Activated naive CD4-positive, alpha-beta T cell treated with anti-CD3 and anti-CD28 coated beads, Interleukin-2, amount 50 U/mL, for 24 hours (primary cell): ENCODE measurements around the gene DMXL1.
A peak's percentile ranks its signal among the peaks of the same experiment; 100 is the strongest.
"Not testable (repeated sequence)": the region's sequence is repeated elsewhere in the genome, so short reads cannot be mapped to it uniquely, and the experiment has no call there.

Experiments used
- H3K27ac Mint-ChIP-seq: one replicate; pipeline ENCODE4 v1.8.0; 2021; ENCODE audit warnings: mild to moderate bottlenecking, mixed read lengths
- H3K27me3 Mint-ChIP-seq: one replicate; pipeline ENCODE4 v1.8.0; 2021; ENCODE audit warnings: mixed read lengths
- H3K36me3 Mint-ChIP-seq: one replicate; pipeline ENCODE4 v1.8.0; 2021; ENCODE audit warnings: mixed read lengths
- H3K4me1 Mint-ChIP-seq: one replicate; pipeline ENCODE4 v1.8.0; 2021; ENCODE audit warnings: mixed read lengths
- H3K4me3 Mint-ChIP-seq: one replicate; pipeline ENCODE4 v1.8.0; 2021; ENCODE audit warnings: mild to moderate bottlenecking, mixed read lengths
- H3K9me3 Mint-ChIP-seq: one replicate; pipeline ENCODE4 v1.8.0; 2021; ENCODE audit warnings: mixed read lengths

DMXL1 gene

DNA sequence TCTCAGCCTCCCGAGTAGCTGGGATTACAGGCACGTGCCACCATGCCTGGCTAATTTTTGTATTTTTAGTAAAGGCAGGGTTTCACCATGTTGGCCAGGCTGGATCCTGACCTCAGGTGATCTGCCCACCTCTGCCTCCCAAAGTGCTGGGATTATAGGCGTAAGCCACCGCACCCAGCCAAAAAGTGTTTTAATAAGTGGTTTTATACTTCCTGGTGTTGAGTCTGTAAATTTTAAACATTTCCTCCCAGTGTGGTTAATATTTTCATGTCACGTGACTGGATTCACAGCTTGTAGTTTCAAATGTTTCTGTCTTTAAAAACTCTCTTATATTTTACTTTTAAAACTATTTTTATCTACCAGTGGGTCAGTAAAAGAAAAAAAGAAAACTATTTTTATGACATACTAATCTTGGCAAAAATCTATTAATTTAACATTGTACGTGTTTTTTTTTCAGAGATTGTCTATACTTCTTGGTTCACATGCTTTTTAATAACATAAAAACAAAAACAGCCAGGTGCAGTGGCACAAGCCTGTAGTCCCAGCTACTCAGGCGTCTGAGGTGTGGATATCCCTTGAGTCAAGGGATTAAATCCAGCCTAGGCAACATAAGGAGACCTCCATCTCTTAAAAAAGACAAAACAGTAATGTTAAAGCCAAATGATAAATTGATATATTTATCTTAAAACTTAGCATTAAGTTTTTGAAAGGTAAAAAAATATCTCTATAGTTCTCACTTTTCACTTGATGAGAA lies 117.1 kb downstream of the DMXL1 start:
- Mint-ChIP-seq H3K4me1 (peaks cover 22% of the 10 kb centered on the region), H3K4me3 (peak overlapping the region; percentile 23), H3K36me3 (peaks cover 21% of the 10 kb centered on the region), H3K9me3 (no peaks in the 10 kb centered on the region), H3K27me3 (no peaks in the 10 kb centered on the region), H3K27ac (no peak overlapping the region)

DNA sequence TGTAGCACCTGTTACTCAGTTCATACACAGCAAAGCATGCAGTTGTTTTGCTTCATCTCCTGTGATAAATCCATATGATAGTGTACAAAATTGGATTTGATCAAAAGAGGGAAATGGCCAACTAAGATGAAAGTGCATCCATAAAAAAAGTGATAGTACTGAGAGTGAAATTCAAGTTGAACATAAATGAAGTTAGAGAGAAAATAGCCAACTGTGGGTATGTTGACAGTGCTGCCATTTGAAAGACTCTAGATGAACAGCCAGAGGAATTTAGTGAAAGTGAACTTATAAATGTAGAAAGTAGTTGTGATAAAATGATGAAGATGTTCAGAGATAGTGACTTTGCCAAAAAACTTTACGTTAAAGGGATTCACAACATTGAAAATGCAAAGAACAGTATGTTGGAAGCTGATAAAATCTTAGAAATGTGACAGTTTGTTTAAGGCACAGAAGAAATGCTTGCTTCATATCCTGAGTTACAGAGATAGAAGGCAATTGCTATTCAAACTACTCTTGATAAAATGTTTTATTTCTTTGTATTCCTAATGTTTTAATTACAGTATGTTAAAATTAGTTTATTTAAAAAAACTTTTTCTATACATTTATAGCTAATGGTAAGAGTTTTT lies 119.7 kb downstream of the DMXL1 start:
- Mint-ChIP-seq H3K9me3 (no peaks in the 10 kb centered on the region), H3K4me3 (no peak overlapping the region), H3K27me3 (no peaks in the 10 kb centered on the region), H3K4me1 (peaks cover 22% of the 10 kb centered on the region), H3K27ac (no peak overlapping the region), H3K36me3 (peaks cover 19% of the 10 kb centered on the region)

DNA sequence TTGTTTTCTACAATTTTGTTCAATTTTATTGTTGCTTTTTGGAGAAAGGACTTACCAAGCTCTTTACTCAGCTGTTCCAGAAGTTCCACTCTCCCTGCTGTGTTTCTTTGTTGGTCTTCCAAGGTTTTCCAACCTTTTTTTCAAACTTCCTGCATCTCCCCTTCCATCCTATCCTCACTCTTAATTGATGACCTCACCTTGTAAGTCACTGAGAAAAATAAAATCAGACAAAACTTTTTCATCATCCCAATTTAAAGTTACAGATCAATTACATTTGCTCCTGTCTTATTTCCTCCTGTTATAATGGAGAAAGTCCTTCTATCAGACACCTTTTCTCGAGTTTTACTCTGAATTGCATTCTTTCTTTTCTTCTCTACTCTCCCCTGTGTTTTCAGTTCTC lies 121.1 kb downstream of the DMXL1 start:
- Mint-ChIP-seq H3K36me3 (peaks cover 29% of the 10 kb centered on the region), H3K4me3 (no peak overlapping the region), H3K4me1 (peaks cover 21% of the 10 kb centered on the region), H3K27ac (no peak overlapping the region), H3K27me3 (no peaks in the 10 kb centered on the region), H3K9me3 (no peaks in the 10 kb centered on the region)

DNA sequence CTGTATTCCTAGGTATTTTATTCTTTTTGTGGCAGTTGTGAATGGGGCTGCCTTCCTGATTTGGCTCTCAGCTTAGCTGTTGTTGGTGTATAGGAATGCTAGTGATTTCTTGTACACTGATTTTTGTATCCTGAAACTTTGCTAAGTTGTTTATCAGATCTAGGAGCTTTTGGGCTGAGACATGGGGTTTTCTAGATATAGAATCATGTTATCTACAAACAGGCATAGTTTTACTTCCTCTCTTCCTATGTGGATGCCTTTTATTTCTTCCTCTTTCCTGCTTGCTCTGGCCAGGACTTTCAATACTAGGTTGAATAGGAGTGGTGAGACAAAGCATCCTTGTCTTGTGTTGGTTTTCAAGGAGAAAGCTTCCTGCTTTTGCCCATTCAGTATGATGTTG lies 129.9 kb downstream of the DMXL1 start:
- Mint-ChIP-seq H3K36me3 (peaks cover 54% of the 10 kb centered on the region), H3K9me3 (no peaks in the 10 kb centered on the region), H3K4me1 (peaks cover 21% of the 10 kb centered on the region), H3K27me3 (no peaks in the 10 kb centered on the region), H3K4me3 (no peak overlapping the region), H3K27ac (no peak overlapping the region)

DNA sequence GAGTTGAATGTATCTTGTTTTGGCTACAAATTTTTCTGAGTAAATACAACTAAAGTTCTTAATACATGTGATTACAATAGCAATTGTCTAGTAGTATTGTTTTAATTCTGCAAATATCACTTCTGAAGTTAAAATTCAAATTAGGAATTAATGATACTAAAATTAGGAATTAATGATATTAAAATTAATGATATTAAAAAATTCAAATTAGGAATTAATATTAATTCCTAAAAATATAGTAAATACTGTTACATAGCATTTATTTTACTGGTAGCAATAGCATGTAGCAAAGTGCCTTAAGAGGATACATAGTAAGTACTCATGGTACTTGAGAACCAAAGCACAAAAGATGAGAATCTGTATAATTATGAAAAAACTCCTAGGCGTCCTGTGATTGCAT lies 136.2 kb downstream of the DMXL1 start:
- Mint-ChIP-seq H3K4me3 (no peak overlapping the region), H3K9me3 (no peaks in the 10 kb centered on the region), H3K27me3 (no peaks in the 10 kb centered on the region), H3K27ac (no peak overlapping the region), H3K36me3 (peaks cover 23% of the 10 kb centered on the region), H3K4me1 (peaks cover 17% of the 10 kb centered on the region)

DNA sequence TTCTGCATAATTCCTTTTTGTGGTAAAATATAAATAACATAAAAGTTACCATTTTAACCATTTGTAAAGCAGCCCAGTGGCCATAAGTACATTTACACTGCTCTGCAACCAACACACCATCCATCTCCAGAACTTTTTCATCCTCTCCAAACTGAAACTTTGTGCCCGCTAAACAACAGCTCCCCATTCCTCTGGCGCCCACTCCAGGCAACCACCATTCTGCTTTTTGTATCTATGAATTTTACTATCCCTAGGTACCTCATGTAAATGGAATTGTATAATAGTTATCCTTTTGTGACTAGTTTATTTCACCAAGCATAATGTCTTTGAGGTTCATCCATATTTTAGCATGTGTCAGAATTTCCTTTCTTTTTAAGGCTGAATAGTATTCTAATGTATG lies 141.1 kb downstream of the DMXL1 start:
- Mint-ChIP-seq H3K36me3 (peaks cover 28% of the 10 kb centered on the region), H3K4me1 (peaks cover 22% of the 10 kb centered on the region), H3K4me3 (no peak overlapping the region), H3K27me3 (no peaks in the 10 kb centered on the region), H3K9me3 (no peaks in the 10 kb centered on the region), H3K27ac (no peak overlapping the region)

DNA sequence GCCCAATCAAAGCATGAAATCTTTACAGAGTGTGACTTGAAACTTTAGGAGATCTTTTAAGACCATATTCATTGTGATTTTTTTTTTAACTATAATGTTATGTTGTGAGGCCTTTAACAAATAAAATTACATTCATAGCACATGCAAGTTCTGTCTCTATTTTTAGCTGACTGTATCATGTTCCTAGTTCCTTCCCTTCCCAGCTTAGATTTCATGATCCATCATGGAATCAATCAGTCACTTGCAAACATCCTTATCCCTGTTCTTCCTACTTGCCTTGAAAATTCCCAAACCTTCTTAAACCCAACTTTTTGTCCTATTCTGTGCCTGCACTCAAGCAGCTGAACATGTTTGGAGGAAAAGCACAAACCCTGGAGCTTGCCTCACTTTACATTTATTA lies 141.8 kb downstream of the DMXL1 start:
- Mint-ChIP-seq H3K27ac (no peak overlapping the region), H3K4me1 (peaks cover 22% of the 10 kb centered on the region), H3K4me3 (no peak overlapping the region), H3K27me3 (no peaks in the 10 kb centered on the region), H3K36me3 (peaks cover 28% of the 10 kb centered on the region), H3K9me3 (no peaks in the 10 kb centered on the region)

DNA sequence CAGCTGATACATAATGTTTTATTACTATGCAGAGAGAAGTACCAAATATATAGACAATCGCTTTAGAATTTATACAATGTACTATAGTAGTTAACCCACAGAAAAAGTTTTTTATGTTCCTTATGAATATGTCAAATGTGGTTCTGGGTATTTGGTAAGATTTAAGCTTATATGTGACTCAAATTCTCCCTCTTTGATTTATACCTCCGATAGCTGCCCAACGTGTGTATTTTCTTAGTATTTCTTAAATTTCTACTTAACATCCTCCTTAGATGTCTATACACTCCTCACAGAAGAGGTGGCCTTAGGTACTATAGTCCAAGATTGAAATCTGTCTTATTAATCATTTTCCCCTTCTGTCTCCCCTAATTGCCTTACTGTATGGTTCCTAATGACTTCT lies 146.3 kb downstream of the DMXL1 start:
- Mint-ChIP-seq H3K36me3 (peaks cover 22% of the 10 kb centered on the region), H3K4me3 (no peak overlapping the region), H3K9me3 (no peaks in the 10 kb centered on the region), H3K4me1 (peaks cover 9% of the 10 kb centered on the region), H3K27ac (no peak overlapping the region), H3K27me3 (no peaks in the 10 kb centered on the region)

DNA sequence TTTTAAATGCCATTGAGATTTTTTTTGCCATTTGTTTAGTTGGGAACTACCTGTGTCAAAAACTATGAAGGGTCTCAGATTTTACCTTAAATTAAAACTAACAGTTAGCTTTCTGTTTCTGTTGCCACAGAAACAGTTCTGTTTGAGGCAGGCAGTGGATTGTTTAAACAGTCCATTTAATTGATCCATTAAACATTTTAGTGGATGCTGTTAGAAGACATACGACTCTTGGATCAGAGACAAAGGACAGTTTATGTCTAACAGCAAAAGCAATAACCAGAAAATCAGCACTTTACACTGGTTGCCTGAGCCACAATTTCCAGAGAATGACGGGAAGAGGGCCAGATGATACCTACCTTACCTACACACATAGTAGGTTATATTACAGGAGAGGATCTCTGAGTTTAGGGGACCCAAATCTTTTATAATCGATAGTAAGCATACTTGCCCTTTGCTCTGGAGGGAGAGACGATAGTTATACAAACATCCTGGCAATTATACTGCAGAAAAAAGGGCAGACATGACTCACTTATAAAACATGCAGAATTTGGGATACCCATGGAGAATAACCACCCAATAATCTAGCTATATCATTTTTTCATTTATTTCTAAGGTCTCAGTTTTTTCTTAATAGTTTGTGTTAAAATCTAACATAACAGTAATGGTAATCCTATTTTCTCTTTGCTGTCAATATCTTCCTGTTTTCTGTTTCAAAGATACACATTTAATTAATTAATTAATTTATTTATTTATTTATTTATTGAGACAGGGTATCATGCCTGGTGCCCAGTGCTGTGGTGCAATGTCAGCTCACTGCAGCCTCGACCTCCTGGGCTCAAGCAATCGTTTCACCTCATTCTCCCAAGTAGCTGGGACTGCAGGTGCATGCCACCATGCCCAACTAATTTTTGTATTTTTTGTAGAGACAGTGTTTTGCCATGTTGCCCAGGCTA lies 148.2 kb downstream of the DMXL1 start:
- Mint-ChIP-seq H3K4me3 (no peak overlapping the region), H3K36me3 (peaks cover 18% of the 10 kb centered on the region), H3K27ac (no peak overlapping the region), H3K9me3 (no peaks in the 10 kb centered on the region), H3K4me1 (peaks cover 3% of the 10 kb centered on the region), H3K27me3 (no peaks in the 10 kb centered on the region)

DNA sequence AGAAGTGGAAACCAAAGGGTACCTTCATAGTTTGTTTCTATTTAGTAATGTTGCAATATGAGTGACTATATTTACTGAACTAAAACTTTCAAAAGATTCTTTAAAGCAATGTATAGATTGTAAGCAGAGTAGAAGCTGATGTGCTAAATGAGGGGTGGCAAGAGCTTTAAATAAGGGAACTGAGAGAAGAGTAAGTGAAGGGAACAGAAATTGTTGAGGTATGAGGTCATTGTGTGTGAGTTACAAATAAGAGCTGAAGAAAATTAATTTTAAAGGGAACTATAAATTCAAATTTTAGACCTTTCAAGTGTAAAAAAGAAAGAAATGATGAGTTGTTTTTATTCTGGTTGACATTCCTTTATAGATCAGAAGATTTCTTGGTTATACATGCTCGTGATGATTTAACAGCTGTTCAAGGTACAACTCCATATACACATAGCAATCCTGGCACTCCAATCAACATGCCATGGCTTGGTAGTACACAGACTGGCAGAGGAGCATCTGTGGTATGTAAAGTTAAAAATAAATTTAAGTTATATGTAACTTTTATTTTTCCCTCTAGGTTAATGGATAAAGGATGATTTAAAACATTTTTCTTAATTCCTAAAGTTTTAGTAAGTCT lies 149.8 kb downstream of the DMXL1 start:
- no peaks in the 10 kb centered on the region for H3K4me1 Mint-ChIP-seq
- no peak overlapping the region for H3K4me3 Mint-ChIP-seq
- no peak overlapping the region for H3K27ac Mint-ChIP-seq
- no peaks in the 10 kb centered on the region for H3K9me3 Mint-ChIP-seq
- no peaks in the 10 kb centered on the region for H3K27me3 Mint-ChIP-seq
- peaks cover 14% of the 10 kb centered on the region for H3K36me3 Mint-ChIP-seq

DNA sequence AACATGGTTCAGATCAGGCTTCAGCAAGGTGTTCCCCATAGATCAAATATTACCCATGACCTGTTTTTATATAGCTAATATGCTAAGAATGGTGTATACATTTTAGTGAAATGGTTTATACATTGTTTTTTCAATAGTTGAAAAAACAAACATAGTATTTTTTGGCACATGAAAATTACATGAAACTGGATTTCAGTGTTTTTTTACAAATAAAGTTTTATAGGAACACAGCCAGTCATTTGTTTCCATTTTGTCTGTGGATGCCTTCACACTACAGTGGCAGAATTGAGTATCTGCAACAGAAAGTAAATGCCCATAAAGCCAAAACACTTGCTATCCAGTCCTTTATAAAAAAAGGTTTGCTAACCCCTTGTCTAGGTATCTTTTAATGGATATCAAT lies 150.4 kb downstream of the DMXL1 start:
- H3K4me3 Mint-ChIP-seq, result no peak overlapping the region
- H3K9me3 Mint-ChIP-seq, result no peaks in the 10 kb centered on the region
- H3K27ac Mint-ChIP-seq, result no peak overlapping the region
- H3K36me3 Mint-ChIP-seq, result peaks cover 14% of the 10 kb centered on the region
- no peaks in the 10 kb centered on the region for H3K27me3 Mint-ChIP-seq
- no peaks in the 10 kb centered on the region for H3K4me1 Mint-ChIP-seq

DNA sequence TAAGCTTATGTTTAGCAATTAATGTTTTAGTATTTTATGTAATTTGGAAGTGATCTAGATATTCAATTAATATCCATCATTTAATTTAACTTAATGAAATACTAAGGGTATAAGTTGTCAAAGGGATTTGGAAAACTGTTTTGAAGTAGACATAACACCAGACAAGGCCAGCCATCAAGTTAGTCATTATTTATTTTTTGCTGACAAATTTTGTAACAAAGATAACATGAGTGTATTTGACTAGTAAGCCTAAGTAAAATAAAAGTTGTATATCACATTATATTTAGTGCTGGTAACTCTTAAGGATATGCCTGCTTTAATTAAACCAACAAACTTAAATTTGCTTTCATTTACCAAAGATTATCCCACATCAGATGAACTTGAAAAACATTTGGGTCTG lies 159.1 kb downstream of the DMXL1 start:
- Mint-ChIP-seq H3K27ac (no peak overlapping the region), H3K27me3 (no peaks in the 10 kb centered on the region), H3K4me1 (peaks cover 13% of the 10 kb centered on the region), H3K9me3 (no peaks in the 10 kb centered on the region), H3K4me3 (no peak overlapping the region), H3K36me3 (peaks cover 11% of the 10 kb centered on the region)

DNA sequence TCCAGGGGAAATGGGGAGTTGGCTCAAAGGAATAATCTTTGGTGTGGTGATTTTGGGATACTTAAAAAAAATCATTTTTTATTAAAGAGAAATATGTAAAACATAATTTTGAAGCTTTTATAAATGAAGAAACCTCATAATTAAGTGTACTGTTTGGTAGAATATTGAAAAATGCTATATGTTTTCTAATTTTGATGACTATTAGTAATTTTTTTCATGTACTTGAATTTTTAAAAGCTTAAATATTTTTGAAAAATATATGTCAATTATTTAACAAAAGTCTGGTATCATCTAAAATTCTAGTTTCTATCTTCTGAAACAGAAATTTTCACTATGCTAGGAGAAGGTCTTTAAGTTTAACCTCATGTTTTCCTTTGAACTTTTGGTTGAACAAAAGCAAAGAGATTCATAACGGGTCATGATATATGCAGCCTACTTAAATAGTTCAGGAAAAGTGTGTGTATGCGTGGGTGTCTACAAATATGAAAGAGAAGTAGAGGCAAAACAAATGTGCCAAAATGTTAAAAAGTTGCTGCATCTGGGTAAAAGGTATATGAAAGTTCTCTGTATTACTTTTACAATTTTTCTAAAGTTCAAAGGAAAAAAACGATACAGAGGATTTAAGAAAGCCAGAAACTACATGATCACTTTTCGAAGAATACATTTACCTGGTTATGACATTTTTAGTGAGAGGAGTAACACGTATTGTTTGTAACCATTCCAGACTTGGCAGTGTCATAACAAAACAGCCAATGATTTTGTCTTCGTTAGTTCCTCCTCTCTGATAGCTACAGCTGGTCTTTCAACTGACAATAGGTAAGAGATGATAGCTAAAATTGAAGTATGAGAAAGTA lies 167.6 kb downstream of the DMXL1 start:
- Mint-ChIP-seq H3K4me3 (peak overlapping the region; percentile 34), H3K27me3 (no peaks in the 10 kb centered on the region), H3K27ac (peak overlapping the region; percentile 66), H3K9me3 (no peaks in the 10 kb centered on the region), H3K4me1 (peaks cover 48% of the 10 kb centered on the region), H3K36me3 (peaks cover 10% of the 10 kb centered on the region)

DNA sequence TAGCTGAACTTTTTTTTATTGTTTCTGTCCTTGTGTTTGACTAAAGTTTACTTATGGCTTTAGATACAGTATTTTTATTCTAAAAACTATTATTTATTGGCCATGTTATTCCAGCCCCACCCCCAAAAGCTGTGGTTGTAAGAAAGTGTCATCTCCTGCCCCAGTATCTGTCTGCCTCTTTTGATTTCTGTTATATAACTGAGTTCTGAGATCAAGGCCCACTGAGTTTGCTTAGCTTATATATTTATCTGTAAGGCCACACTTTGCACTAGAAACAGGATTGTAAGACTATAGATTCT lies 168.2 kb downstream of the DMXL1 start:
- no peaks in the 10 kb centered on the region for H3K27me3 Mint-ChIP-seq
- H3K9me3 Mint-ChIP-seq, result no peaks in the 10 kb centered on the region
- peak overlapping the region; percentile 34 for H3K4me3 Mint-ChIP-seq
- H3K27ac Mint-ChIP-seq, result peak overlapping the region; percentile 71
- H3K4me1 Mint-ChIP-seq, result peaks cover 47% of the 10 kb centered on the region
- H3K36me3 Mint-ChIP-seq, result peaks cover 10% of the 10 kb centered on the region

DNA sequence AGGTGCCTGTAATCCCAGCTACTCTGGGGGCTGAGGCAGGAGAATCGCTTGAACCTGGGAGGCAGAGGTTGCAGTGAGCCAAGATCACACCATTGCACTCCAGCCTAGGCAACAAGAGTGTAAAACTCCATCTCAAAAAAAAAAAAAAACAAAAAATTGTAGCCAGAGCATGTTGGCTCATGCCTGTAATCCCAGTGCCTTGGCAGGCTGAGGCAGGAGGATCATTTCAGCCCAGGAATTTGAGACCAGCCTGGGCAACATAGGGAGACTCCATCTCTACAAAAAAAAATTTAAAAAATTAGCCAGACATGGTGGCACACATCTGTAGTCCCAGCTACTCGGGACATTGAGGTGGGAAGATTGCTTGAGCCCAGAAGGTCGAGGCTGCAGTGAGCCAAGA lies 168.9 kb downstream of the DMXL1 start:
- not testable (repeated sequence) for H3K27ac Mint-ChIP-seq, H3K36me3 Mint-ChIP-seq, H3K9me3 Mint-ChIP-seq, H3K27me3 Mint-ChIP-seq, H3K4me3 Mint-ChIP-seq
- H3K4me1 Mint-ChIP-seq, result peaks cover 39% of the 10 kb centered on the region
